Measurements from ENCODE around the gene C17orf67. TPM values are rescaled to one million over a fixed set of nuclear protein-coding genes. Genes with fewer than 3 reads are reported as not detected.
A peak's percentile ranks its signal among the peaks of the same experiment; 100 is the strongest.

Gene C17orf67
- total RNA-seq, 1 donor from 2014 or later, result 3.8 TPM

DNA sequence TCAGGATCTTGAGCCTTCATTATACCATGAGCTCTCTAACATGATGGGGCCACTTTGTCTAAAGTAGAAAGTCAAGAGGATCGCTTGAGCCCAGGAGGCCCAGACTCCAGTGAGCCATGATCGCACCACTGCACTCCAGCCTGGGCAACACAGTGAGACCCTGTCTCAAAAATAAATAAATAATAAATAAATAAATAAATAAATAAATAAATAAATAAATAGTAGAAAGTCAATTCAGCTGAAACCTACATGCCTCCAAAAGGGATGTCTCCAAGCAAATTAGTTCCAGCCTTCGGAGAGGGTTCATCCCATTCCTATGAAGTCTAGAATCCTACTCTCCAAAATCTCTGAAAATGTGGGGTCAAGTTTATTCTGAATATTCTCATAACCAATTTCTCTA lies 26.0 kb downstream of the C17orf67 start:
- Mint-ChIP-seq H3K36me3 (no peaks in the 10 kb centered on the region), H3K27me3 (ENCODE audit: low read depth) (no peaks in the 10 kb centered on the region), H3K27ac (no peak overlapping the region), H3K4me3 (no peak overlapping the region), H3K9me3 (no peaks in the 10 kb centered on the region), H3K4me1 (peaks cover 26% of the 10 kb centered on the region)
- TF ChIP-seq, protein P1, sequence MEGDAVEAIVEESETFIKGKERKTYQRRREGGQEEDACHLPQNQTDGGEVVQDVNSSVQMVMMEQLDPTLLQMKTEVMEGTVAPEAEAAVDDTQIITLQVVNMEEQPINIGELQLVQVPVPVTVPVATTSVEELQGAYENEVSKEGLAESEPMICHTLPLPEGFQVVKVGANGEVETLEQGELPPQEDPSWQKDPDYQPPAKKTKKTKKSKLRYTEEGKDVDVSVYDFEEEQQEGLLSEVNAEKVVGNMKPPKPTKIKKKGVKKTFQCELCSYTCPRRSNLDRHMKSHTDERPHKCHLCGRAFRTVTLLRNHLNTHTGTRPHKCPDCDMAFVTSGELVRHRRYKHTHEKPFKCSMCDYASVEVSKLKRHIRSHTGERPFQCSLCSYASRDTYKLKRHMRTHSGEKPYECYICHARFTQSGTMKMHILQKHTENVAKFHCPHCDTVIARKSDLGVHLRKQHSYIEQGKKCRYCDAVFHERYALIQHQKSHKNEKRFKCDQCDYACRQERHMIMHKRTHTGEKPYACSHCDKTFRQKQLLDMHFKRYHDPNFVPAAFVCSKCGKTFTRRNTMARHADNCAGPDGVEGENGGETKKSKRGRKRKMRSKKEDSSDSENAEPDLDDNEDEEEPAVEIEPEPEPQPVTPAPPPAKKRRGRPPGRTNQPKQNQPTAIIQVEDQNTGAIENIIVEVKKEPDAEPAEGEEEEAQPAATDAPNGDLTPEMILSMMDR (IDR thresholded peaks at IDR 0.05; ENCODE audit: unreplicated experiment), result no peak
- no peak for DNase-seq (ENCODE audit: low spot score in 2 of 2, unreplicated experiment in 2 of 2)

DNA sequence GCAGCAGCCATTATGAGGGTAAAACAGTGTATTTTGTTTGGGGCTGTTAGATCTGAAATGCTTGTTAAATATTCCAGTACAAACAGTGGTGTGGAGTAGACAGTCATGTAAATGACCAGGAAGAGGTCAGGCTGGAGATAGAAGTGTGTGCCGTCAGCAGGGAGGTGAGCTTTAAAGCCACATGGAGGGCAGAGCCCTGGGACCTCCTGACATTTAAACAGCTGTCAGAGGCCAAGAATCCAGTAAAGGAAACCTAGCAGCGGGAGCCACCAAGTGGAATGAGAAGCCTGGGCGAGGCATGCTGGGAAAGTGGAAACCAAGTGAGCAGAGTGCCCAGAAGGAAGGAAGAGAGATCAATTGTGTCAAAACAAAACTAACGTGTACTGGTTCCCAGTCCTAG lies 26.8 kb downstream of the C17orf67 start:
- Mint-ChIP-seq H3K27me3 (ENCODE audit: low read depth) (no peaks in the 10 kb centered on the region), H3K4me3 (no peak overlapping the region), H3K4me1 (peaks cover 22% of the 10 kb centered on the region), H3K27ac (no peak overlapping the region), H3K9me3 (no peaks in the 10 kb centered on the region), H3K36me3 (no peaks in the 10 kb centered on the region)
- TF ChIP-seq, protein P1 (IDR thresholded peaks at IDR 0.05; ENCODE audit: unreplicated experiment), result no peak
- no peak for DNase-seq (ENCODE audit: low spot score in 2 of 2, unreplicated experiment in 2 of 2)

DNA sequence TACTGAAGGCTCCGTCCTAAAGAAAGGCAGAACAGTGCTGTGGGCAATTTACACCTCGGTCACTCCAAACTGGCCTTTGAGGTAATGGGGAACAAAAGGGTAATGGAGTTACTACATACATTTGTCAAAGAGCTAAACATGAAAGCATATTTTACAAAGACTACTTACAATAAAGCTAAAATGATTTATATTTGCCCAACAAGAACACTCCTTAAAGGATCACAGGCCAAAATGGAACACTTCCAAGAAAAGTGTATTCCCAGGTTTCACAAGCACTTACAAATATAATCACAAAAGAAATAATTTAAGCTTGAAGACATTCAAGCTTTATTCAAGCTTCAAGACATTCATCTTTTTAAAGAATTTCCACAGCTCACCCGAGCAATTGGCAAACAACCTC lies 29.3 kb downstream of the C17orf67 start:
- Mint-ChIP-seq H3K27me3 (ENCODE audit: low read depth) (no peaks in the 10 kb centered on the region), H3K4me3 (no peak overlapping the region), H3K36me3 (no peaks in the 10 kb centered on the region)

DNA sequence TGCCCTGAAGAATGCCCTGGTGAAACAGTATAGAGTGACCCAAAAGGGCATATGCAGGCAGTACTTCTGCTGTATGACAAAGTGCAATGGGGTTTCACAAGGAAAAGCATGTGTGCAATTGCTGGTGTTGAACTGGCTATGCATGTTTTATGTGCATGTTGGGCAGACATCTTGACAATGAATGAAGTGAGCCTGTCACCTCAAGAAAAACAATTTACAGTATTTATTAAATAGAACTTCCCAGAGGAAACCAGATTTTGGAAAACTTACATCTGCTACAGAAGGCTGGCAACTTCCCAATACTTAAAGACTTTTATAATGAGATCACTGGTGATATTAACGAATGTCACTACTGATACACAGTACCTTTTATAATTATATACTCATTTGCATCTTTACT lies 30.6 kb downstream of the C17orf67 start:
- H3K27me3 Mint-ChIP-seq (ENCODE audit: low read depth), result no peaks in the 10 kb centered on the region
- H3K4me3 Mint-ChIP-seq, result no peak overlapping the region
- no peaks in the 10 kb centered on the region for H3K36me3 Mint-ChIP-seq
- H3K4me1 Mint-ChIP-seq, result peaks cover 26% of the 10 kb centered on the region
- no peak for DNase-seq (ENCODE audit: low spot score in 2 of 2, unreplicated experiment in 2 of 2)
- H3K9me3 Mint-ChIP-seq, result no peaks in the 10 kb centered on the region
- TF ChIP-seq, protein P1 (IDR thresholded peaks at IDR 0.05; ENCODE audit: unreplicated experiment), result no peak
- no peak overlapping the region for H3K27ac Mint-ChIP-seq

More for the DNA sequence above, 29.3 kb downstream of the C17orf67 start:
- Mint-ChIP-seq H3K9me3 (no peaks in the 10 kb centered on the region), H3K4me1 (peaks cover 22% of the 10 kb centered on the region), H3K27ac (peak overlapping the region; percentile 72)
- TF ChIP-seq, protein P1 (IDR thresholded peaks at IDR 0.05; ENCODE audit: unreplicated experiment), result no peak
- DNase-seq (ENCODE audit: low spot score in 2 of 2, unreplicated experiment in 2 of 2), result no peak

DNA sequence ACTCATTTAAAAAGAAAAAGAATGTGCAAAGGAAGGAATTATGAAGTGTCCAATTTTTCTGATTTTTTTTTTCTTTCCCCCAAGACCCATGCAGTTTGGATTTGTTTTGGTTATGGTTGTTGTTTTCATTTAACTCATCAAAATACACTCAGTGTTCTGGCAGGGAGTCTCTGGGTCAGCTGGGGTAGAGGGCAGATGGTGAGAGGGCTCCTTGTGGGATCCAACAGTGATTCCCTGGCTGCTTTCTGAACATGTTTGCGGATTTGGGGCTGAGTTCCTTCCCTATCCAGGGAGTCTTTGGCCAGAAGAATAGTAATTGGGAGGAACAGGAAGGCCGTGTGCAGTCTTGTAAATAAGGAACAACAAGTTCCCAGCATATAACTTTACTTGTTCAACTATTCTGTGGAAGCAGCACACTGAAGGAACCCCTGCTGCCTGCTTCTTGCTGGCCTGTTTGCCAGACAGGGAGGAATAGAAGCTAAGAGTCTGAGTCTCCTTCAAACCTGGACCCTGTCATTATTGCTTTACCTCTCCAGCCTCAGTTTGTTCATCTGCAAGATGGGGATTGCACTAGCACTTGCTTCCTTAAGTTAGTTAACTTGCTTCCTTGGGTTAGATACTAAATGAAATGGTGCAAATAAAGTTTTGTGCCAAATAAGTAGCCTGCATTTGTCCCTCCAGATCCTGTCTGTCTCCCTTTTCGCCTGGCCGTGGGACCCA lies 32.1 kb downstream of the C17orf67 start:
- Mint-ChIP-seq H3K9me3 (no peaks in the 10 kb centered on the region), H3K4me1 (peaks cover 26% of the 10 kb centered on the region), H3K27ac (no peak overlapping the region), H3K4me3 (no peak overlapping the region), H3K27me3 (ENCODE audit: low read depth) (no peaks in the 10 kb centered on the region), H3K36me3 (no peaks in the 10 kb centered on the region)
- no peak for DNase-seq (ENCODE audit: low spot score in 2 of 2, unreplicated experiment in 2 of 2)
- TF ChIP-seq, protein P1 (IDR thresholded peaks at IDR 0.05; ENCODE audit: unreplicated experiment), result no peak
